ENCODE data around the gene D2HGDH. TPM values are rescaled to one million over a fixed set of nuclear protein-coding genes. Genes with fewer than 3 reads are reported as not detected.
A peak's percentile ranks its signal among the peaks of the same experiment; 100 is the strongest.

Gene D2HGDH
- total and polyA plus RNA-seq, 2 of the 13 experiments (the other 11 are each of a cell fraction or from before 2014, with no cell fraction given) = 19.2 to 20.3 TPM

- no peak for ATAC-seq
- BruUV-seq (replicated peaks) = no TSS peak
- CTCF ChIA-PET (ENCODE audit: low intra/inter-chr PET ratio, low total read pairs) = no interaction called here
These were observed 42.0 kb upstream of the D2HGDH start for GRCh38 chr2:241692448-241692847.

More at GRCh38 chr2:241692448-241692847, 42.0 kb upstream of the D2HGDH start:
- Histone ChIP-seq H3K79me2 (ENCODE audit: insufficient read depth, low read length) (peaks cover 11% of the 10 kb centered on the region), H4K20me1 (ENCODE audit: insufficient read depth, low read length) (no peaks in the 10 kb centered on the region), H3K4me3 (replicated peaks in 1 of 3; ENCODE audit: insufficient read depth in 1 of 3, low read depth in 2 of 3, low read length in 3 of 3) (no peak overlapping the region), H3K4me1 (ENCODE audit: insufficient read depth, low read length) (peaks cover 23% of the 10 kb centered on the region), H3K9ac (ENCODE audit: insufficient read depth, low read depth, low read length) (no peak overlapping the region), H3K36me3 (replicated peaks in 1 of 2; ENCODE audit: control insufficient read depth in 1 of 2, insufficient read depth in 2 of 2, low read length in 2 of 2) (peaks cover 13 to 34% of the 10 kb centered on the region in 2 experiments), H3K27me3 (ENCODE audit: control insufficient read depth in 1 of 2, insufficient read depth in 2 of 2, low read length in 2 of 2) (no peaks in the 10 kb centered on the region), H3K9me3 (ENCODE audit: low read length) (no peaks in the 10 kb centered on the region), H2AFZ (ENCODE audit: low read length) (no peak overlapping the region), H3K4me2 (ENCODE audit: low read depth, low read length) (no peak overlapping the region), H3K27ac (ENCODE audit: extremely low read length, insufficient read depth, low read length) (no peak overlapping the region)
- in situ Hi-C loops (cut with HindIII; ENCODE audit: extremely low pct_ligation_motif_present, low pct_unique_long_range_greater_than_20kb) (no loop called here), intact Hi-C loops (cut with micrococcal nuclease; ENCODE audit: unreplicated experiment) (no loop called here)
- DNase-seq (ENCODE audit: low spot score) = no peak
- WGBS (ENCODE audit: low lambda C conversion rate) = 98% methylated on average over 6 of the region's 6 CpGs
- TF ChIP-seq PRPF4 (IDR thresholded peaks at IDR 0.05; ENCODE audit: low read depth, low read length, poor library complexity, severe bottlenecking) (no peak), PRDM15 (CRISPR knock-in tag; IDR thresholded peaks at IDR 0.05) (no peak), ZBTB7A (CRISPR knock-in tag; IDR thresholded peaks at IDR 0.05) (no peak), RAD51 (IDR thresholded peaks at IDR 0.05; ENCODE audit: borderline replicate concordance) (no peak), ZXDC (CRISPR knock-in tag; IDR thresholded peaks at IDR 0.05) (no peak), TSC22D2 (CRISPR knock-in tag; IDR thresholded peaks at IDR 0.05; ENCODE audit: borderline replicate concordance) (no peak), MAFF (IDR thresholded peaks at IDR 0.05; ENCODE audit: low read depth, low read length) (peak; percentile 83), SMAD3 (CRISPR knock-in tag; IDR thresholded peaks at IDR 0.05) (no peak), NFATC3 (CRISPR knock-in tag; IDR thresholded peaks at IDR 0.05) (no peak), ZNF691 (CRISPR knock-in tag; IDR thresholded peaks at IDR 0.05; ENCODE audit: borderline replicate concordance, low read depth) (no peak), ETV6 (CRISPR knock-in tag; conservative IDR thresholded peaks at IDR 0.05) (no peak), ZBTB1 (CRISPR knock-in tag; IDR thresholded peaks at IDR 0.05; ENCODE audit: borderline replicate concordance) (no peak), ZNF773 (CRISPR knock-in tag; IDR thresholded peaks at IDR 0.05; ENCODE audit: borderline replicate concordance) (no peak), MAFK (conservative IDR thresholded peaks at IDR 0.05 in 1 of 2, IDR thresholded peaks at IDR 0.05 in 1 of 2; ENCODE audit: low read length in 2 of 2) (peak; percentile 84 to 90)
- POLR2A ChIA-PET = interaction anchor here (8.6 kb wide), 1 partner anchor 8 kb away, joined by 234 read pairs; the partner anchor contains the start of gene ING5
- no peak for FAIRE-seq

All from HepG2 (cell line).